ENCODE measurements around the gene AGAP1.
A peak's percentile ranks its signal among the peaks of the same experiment; 100 is the strongest.

AGAP1 gene

GRCh38 chr2:236103981-236104380 lies 610.1 kb downstream of the AGAP1 start:
- Mint-ChIP-seq H3K4me3 (no peak overlapping the region), H3K4me1 (no peaks in the 10 kb centered on the region), H3K27ac (no peak overlapping the region), H3K27me3 (peaks cover 19% of the 10 kb centered on the region), H3K9me3 (no peaks in the 10 kb centered on the region)
- ATAC-seq (no peak), DNase-seq (no peak)

- no peaks in the 10 kb centered on the region for H3K9me3 Mint-ChIP-seq
- DNase-seq (no peak), ATAC-seq (no peak)
- H3K27me3 Mint-ChIP-seq: peaks cover 29% of the 10 kb centered on the region
- no peaks in the 10 kb centered on the region for H3K4me1 Mint-ChIP-seq
- H3K4me3 Mint-ChIP-seq: no peak overlapping the region
- H3K27ac Mint-ChIP-seq: no peak overlapping the region
Measured at GRCh38 chr2:236105955-236106607, 612.2 kb downstream of the AGAP1 start.

DNA sequence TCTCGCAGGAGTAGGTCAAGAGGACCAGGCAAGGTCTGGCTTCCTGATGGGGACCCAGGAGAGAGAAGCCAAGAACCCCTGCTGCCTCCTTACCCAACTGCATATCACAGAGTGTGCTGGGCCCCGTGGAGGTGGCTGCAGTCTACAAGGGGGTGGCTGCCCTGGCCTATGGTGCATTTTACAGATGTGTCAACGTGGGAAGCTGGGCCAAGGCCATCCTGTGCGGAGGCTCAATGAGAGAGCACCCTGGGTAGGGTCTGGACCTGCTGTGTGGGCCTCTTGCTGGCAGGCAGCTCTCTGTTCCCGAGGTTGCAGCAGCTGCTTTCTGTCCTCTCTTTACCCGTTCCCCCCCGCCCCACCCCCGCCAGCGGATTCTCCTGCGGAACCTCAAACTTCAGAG lies 612.9 kb downstream of the AGAP1 start:
- H3K27me3 Mint-ChIP-seq: peaks cover 29% of the 10 kb centered on the region
- ATAC-seq (no peak), DNase-seq (no peak)
- no peaks in the 10 kb centered on the region for H3K9me3 Mint-ChIP-seq
- H3K4me3 Mint-ChIP-seq: no peak overlapping the region
- H3K27ac Mint-ChIP-seq: no peak overlapping the region
- no peaks in the 10 kb centered on the region for H3K4me1 Mint-ChIP-seq

- DNase-seq (no peak), ATAC-seq (no peak)
- Mint-ChIP-seq H3K4me3 (no peak overlapping the region), H3K27ac (peak overlapping the region in 1 of 2 donors; percentile 78), H3K9me3 (no peaks in the 10 kb centered on the region), H3K4me1 (no peaks in the 10 kb centered on the region), H3K27me3 (peaks cover 34% of the 10 kb centered on the region)
Measured at GRCh38 chr2:236107536-236107935, 613.7 kb downstream of the AGAP1 start.

DNA sequence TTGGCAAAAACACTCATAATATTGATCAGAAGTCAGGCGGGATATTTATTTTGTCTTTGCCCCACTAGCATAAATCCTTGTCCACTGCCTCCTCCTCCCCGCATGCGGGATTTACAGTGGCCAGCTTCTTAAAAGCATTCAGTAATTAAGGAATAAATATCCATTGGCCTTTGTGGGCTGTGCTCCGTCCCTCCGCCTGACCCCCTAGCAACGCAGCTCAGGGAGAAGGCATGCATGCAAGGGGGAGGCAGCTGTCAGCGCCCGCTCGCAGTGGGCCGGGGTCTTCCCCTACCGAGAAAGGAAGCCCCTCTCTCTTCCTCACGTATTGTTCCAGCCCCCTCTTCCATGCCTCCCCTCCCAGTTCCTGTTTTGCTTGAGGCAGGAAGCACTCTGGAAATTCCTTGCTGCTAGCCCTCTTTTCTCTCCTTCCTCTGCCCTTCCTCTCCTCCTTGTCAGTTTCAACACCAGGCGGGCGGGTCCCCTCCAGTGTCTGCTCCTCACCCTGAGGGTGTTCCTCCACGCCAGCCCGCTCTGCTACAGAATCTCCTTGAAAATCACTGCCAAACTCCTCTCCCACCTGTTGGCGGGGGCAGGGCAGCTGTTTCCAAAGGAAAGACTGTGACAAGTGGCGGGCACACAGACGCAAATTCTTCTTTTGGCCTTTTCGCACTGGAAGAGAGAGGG lies 614.2 kb downstream of the AGAP1 start:
- ATAC-seq (no peak), DNase-seq (no peak)
- H3K9me3 Mint-ChIP-seq: no peaks in the 10 kb centered on the region
- H3K4me1 Mint-ChIP-seq: no peaks in the 10 kb centered on the region
- H3K4me3 Mint-ChIP-seq: no peak overlapping the region
- H3K27ac Mint-ChIP-seq: no peak overlapping the region
- H3K27me3 Mint-ChIP-seq: peaks cover 39% of the 10 kb centered on the region

- ATAC-seq (no peak), DNase-seq (no peak)
- no peaks in the 10 kb centered on the region for H3K4me1 Mint-ChIP-seq
- H3K27ac Mint-ChIP-seq: no peak overlapping the region
- no peak overlapping the region for H3K4me3 Mint-ChIP-seq
- H3K27me3 Mint-ChIP-seq: peaks cover 41% of the 10 kb centered on the region
- H3K9me3 Mint-ChIP-seq: no peaks in the 10 kb centered on the region
Measured at GRCh38 chr2:236109061-236109460, 615.2 kb downstream of the AGAP1 start.

DNA sequence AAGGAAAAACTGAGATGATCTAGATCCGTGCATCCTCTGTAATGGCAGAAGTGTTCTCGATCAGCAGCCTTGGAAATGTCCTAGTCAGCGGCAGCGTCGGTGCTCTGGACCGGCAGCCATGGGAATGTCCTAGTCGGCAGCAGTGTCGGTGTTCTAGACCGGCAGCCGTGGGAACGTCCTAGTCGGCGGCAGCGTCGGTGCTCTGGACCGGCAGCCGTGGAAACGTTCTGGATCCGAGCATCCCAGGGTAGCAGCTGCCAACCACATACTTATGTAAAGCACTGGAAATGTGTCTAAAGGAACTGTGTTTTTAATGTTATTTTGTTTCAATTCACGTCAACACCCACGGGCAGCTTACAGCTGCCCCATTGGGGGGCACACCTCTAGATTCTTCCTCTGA lies 615.6 kb downstream of the AGAP1 start:
- no peaks in the 10 kb centered on the region for H3K4me1 Mint-ChIP-seq
- H3K4me3 Mint-ChIP-seq: no peak overlapping the region
- ATAC-seq (no peak), DNase-seq (no peak)
- no peaks in the 10 kb centered on the region for H3K9me3 Mint-ChIP-seq
- peak overlapping the region in 1 of 2 donors; percentile 82 for H3K27ac Mint-ChIP-seq
- peaks cover 41% of the 10 kb centered on the region for H3K27me3 Mint-ChIP-seq

DNA sequence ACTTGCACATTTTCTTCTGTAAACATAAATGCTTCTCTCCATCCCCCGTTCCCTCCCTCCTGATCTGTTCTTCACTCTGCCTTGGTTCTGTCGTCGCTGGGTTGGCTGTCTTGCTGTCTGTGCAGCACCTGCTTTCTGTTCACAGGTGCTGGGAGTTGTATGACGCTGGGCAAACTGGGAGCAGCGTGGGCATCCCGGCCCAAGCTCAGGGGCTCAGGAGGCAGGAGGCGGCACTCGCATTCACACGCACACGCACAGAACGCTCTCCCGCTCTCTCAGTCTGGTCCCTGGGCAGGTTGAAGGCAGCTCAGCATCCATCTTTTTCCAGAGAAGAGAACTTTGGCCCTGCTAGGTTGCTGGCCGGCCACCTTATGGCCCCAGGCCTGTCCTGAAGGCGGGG lies 618.6 kb downstream of the AGAP1 start:
- no peaks in the 10 kb centered on the region for H3K9me3 Mint-ChIP-seq
- peaks cover 47% of the 10 kb centered on the region for H3K27me3 Mint-ChIP-seq
- no peak for ATAC-seq
- no peaks in the 10 kb centered on the region for H3K4me1 Mint-ChIP-seq
- no peak for DNase-seq
- H3K4me3 Mint-ChIP-seq: no peak overlapping the region
- H3K27ac Mint-ChIP-seq: no peak overlapping the region

DNA sequence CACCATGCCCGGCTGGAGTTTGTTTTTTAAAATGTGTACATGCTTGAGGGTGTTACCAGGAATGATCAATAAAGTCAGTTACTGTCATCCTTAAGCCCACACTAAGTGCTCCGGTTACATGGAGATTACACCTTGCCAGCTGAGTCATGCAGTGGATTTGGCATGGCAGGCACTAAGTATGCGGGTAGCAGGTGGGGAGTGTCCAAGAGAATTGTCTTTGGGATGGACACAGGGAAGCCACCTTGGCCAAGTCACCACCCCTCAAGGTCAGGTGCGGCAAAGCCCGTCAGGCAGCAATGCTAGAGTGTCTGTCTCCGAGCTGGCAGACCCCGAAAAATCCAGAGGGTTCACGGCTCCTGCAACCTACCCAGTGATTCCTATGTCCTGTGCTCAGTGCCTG lies 619.6 kb downstream of the AGAP1 start:
- H3K27me3 Mint-ChIP-seq: peaks cover 44% of the 10 kb centered on the region
- DNase-seq (no peak), ATAC-seq (no peak)
- H3K4me3 Mint-ChIP-seq: no peak overlapping the region
- H3K9me3 Mint-ChIP-seq: no peaks in the 10 kb centered on the region
- H3K27ac Mint-ChIP-seq: no peak overlapping the region
- no peaks in the 10 kb centered on the region for H3K4me1 Mint-ChIP-seq

DNA sequence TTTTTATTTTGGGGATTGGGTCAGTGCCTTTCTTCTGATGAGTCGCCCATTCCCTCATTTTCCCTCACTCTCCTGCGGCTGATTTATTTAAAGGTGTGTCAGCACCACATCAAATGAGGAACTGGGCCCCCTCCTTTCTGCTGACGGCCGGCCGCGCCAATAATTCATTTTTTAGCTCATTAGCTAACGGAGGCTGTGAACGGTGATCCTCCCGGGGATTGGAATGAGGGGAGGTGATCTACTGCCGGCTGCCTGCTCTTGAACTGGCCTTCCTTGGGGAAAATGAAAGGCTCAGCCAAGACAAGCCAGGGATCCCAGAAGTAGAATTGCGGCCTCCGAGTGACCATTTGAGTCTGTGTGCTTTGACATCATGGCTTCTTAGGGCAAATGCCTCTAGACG lies 620.1 kb downstream of the AGAP1 start:
- Mint-ChIP-seq H3K27ac (no peak overlapping the region), H3K4me3 (no peak overlapping the region), H3K9me3 (no peaks in the 10 kb centered on the region), H3K27me3 (peaks cover 44% of the 10 kb centered on the region), H3K4me1 (no peaks in the 10 kb centered on the region)
- no peak for ATAC-seq
- DNase-seq: no peak

DNA sequence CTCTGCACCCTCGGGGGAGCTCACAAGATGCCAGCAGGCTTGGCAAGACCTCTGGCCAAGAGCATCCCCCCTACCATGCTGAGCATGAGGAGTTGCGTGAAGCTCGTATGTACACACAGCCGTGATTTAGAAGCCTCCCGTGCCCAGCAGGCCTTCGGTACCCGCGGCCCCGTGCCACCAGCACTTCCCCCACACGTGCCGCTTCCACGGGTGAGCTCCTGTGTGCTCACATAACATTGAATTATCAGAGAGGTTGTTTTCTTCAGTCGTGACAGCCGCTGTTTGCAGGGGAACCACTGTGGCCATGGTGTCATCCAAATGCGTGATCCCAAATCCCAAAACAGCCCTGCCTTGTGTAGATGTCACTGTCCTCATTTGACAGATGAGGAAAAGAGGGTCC lies 621.1 kb downstream of the AGAP1 start:
- H3K9me3 Mint-ChIP-seq: no peaks in the 10 kb centered on the region
- H3K4me1 Mint-ChIP-seq: no peaks in the 10 kb centered on the region
- DNase-seq: no peak

DNA sequence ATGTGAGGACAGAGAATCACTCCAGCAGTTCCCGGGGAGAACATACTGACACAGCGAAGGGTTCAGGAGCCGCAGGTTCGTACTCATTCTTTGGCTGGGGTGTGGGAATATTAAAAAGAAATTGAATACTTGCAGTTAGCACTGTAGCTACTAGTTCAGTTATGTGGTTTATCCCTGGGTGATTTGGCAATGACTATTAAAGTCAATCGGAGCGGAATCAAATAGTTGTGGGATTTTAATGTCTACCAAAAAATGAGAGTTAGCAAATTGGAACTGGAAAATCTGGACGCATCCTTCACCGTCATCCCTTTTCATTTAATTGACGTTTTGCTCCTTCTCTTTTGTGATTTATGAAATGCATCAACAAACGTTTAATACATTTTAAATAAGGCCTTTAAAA lies 623.6 kb downstream of the AGAP1 start:
- Mint-ChIP-seq H3K27me3 (peaks cover 53% of the 10 kb centered on the region), H3K4me3 (no peak overlapping the region), H3K4me1 (no peaks in the 10 kb centered on the region), H3K27ac (no peak overlapping the region), H3K9me3 (no peaks in the 10 kb centered on the region)
- ATAC-seq (no peak), DNase-seq (no peak)

More for the DNA sequence above, 621.1 kb downstream of the AGAP1 start:
- H3K27ac Mint-ChIP-seq: no peak overlapping the region
- no peak for ATAC-seq
- peaks cover 43% of the 10 kb centered on the region for H3K27me3 Mint-ChIP-seq
- no peak overlapping the region for H3K4me3 Mint-ChIP-seq

DNA sequence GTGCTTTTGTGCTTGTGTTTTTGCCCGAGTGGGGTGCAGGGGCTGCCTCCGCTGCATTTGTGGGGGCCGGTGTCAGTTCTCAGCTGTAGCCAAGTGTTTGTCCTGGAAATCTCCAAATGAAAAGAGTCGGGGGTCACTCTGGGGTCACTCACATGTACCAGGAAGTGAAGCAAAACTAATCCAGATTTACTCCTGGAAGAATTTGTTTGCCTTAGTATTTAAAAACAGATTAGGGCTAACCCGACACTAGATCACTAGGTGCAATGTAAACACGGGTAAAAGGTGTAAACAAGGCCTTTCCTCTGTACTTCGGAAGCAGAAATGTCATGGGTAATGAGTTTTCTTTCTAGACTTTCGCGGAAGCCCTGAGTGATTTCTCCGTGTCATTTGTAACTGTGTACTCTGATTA lies 624.0 kb downstream of the AGAP1 start:
- Mint-ChIP-seq H3K9me3 (no peaks in the 10 kb centered on the region), H3K27me3 (peaks cover 48% of the 10 kb centered on the region), H3K4me3 (no peak overlapping the region), H3K27ac (no peak overlapping the region), H3K4me1 (no peaks in the 10 kb centered on the region)
- ATAC-seq (no peak), DNase-seq (no peak)

- Mint-ChIP-seq H3K27me3 (peaks cover 44% of the 10 kb centered on the region), H3K9me3 (no peaks in the 10 kb centered on the region), H3K27ac (no peak overlapping the region), H3K4me3 (no peak overlapping the region), H3K4me1 (no peaks in the 10 kb centered on the region)
- ATAC-seq (no peak), DNase-seq (no peak)
Measured at GRCh38 chr2:236119003-236119402, 625.2 kb downstream of the AGAP1 start.

DNA sequence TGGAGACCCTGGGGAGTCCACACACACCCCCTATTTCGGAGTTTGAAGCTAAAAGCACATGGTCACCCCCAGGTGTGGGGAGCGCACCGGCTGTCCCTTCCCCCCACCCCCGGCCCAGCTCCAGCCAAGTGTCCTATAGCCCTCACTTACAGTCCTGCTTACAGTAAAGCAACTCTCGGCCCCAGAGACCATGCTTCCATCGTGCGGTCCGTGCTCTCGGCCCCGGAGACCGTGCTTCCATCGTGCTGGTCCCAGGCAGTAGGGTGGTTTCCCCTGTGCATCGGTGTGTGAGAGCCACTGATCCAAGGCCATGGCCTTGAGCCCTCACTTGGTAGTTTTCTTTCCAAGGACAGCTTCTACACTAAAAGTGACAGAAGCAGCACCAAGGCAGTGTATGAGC lies 625.6 kb downstream of the AGAP1 start:
- no peaks in the 10 kb centered on the region for H3K4me1 Mint-ChIP-seq
- H3K9me3 Mint-ChIP-seq: no peaks in the 10 kb centered on the region
- ATAC-seq (no peak), DNase-seq (no peak)
- H3K27me3 Mint-ChIP-seq: peaks cover 44% of the 10 kb centered on the region
- H3K4me3 Mint-ChIP-seq: no peak overlapping the region
- H3K27ac Mint-ChIP-seq: no peak overlapping the region

DNA sequence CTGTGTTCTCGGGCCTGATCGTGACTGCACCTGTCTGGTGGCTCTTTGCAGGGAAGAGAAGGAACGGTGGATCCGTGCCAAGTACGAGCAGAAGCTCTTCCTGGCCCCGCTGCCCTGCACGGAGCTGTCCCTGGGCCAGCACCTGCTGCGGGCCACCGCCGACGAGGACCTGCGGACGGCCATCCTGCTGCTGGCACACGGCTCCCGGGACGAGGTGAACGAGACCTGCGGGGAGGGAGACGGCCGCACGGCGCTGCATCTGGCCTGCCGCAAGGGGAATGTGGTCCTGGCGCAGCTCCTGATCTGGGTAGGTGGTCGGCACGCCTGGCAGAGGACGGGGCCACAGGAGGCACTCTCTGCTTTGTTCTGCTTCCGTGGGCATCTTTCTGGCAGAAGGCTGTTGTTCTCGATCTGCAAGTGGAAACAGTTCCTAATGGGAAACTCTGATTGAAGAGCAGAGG lies 626.3 kb downstream of the AGAP1 start:
- ATAC-seq: no peak
- H3K4me3 Mint-ChIP-seq: no peak overlapping the region
- no peaks in the 10 kb centered on the region for H3K9me3 Mint-ChIP-seq
- no peak for DNase-seq
- H3K4me1 Mint-ChIP-seq: no peaks in the 10 kb centered on the region
- peaks cover 44% of the 10 kb centered on the region for H3K27me3 Mint-ChIP-seq
- peak overlapping the region in 1 of 2 donors; percentile 40 for H3K27ac Mint-ChIP-seq

- peaks cover 44% of the 10 kb centered on the region for H3K27me3 Mint-ChIP-seq
- H3K27ac Mint-ChIP-seq: no peak overlapping the region
- no peak for ATAC-seq
- no peak overlapping the region for H3K4me3 Mint-ChIP-seq
- no peak for DNase-seq
- no peaks in the 10 kb centered on the region for H3K9me3 Mint-ChIP-seq
- H3K4me1 Mint-ChIP-seq: no peaks in the 10 kb centered on the region
Measured at GRCh38 chr2:236120829-236121228, 627.0 kb downstream of the AGAP1 start.
